GM21825 (cell line): Measurements from ENCODE around the gene MAPK8.

Experiments used
- ATAC-seq: cut with Tn5 transposase; IDR thresholded peaks from one replicate; pipeline ENCODE4 v1.9.1; 2021; ENCODE audit warnings: mild to moderate bottlenecking, moderate library complexity; ENCODE audit not compliant: unreplicated experiment

MAPK8 gene

DNA sequence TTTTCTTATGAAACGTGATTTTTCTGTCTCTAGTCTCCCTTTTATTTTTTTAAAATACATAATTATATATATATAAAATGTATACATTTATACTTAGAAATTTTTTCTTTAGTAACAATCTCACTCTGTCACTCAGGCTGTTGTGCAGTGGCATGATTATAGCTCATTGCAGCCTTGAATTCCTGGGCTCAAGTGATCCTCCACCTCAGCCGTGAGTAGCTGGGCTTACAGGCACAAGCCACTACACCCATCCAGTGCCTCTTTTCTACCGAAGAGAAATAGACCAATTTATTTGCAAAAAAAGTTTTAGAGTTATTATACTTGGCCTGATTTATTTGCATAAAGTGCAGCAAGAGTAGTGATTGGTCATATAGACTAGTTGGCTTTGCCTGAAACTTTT is 72.2 kb downstream of the MAPK8 start:
- no peak for ATAC-seq

- ATAC-seq: no peak
Measured at GRCh38 chr10:48381971-48382370, 75.5 kb downstream of the MAPK8 start.

DNA sequence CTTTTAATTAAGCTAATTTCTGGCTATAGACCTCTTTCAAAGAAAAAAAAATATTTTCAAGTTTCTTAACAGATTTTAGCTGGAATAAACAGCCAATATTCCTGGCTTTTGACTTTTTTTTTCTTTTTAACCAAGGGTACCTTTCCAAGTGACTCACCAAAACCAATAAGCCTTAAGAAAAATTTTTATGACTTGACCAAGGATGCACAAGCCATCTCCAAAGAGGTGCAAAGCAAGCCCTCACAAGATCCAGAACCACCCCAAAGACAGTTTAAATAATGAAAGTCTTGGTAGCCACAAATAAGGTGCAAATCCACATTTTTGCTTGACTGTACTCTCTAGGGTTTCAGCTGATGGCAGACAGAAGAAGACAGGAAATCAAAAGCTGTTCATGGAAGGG is 76.5 kb downstream of the MAPK8 start:
- ATAC-seq: no peak

- ATAC-seq: no peak
Measured at GRCh38 chr10:48383393-48383792, 76.9 kb downstream of the MAPK8 start.

DNA sequence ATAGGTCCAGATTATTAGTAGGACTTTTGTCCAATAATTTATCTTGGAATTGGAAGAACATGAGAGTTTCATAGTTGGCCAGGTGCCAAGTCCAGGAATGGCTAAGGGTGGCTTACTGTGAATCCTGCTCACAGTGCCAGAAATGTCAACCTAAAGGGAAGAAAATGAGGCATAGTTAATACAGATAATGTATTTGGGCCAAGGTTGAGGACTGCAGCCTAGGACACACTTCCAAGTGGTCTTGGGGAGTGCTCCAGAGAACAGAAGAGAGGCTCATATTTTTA is 78.2 kb downstream of the MAPK8 start:
- no peak for ATAC-seq

- ATAC-seq: no peak
Measured at GRCh38 chr10:48389272-48389671, 82.8 kb downstream of the MAPK8 start.

GRCh38 chr10:48389846-48390557 is 83.5 kb downstream of the MAPK8 start:
- no peak for ATAC-seq

GRCh38 chr10:48390558-48390871 is 84.0 kb downstream of the MAPK8 start:
- ATAC-seq: no peak

- ATAC-seq: peak; percentile 63
Measured at GRCh38 chr10:48390933-48391845, 84.7 kb downstream of the MAPK8 start.

GRCh38 chr10:48391994-48392393 is 85.5 kb downstream of the MAPK8 start:
- ATAC-seq: no peak

GRCh38 chr10:48398261-48398660 is 91.8 kb downstream of the MAPK8 start:
- no peak for ATAC-seq

- ATAC-seq: no peak
Measured at GRCh38 chr10:48399056-48399541, 92.6 kb downstream of the MAPK8 start.

- ATAC-seq: no peak
Measured at GRCh38 chr10:48399551-48399950, 93.1 kb downstream of the MAPK8 start.

GRCh38 chr10:48400129-48400849 is 93.8 kb downstream of the MAPK8 start:
- ATAC-seq: no peak

DNA sequence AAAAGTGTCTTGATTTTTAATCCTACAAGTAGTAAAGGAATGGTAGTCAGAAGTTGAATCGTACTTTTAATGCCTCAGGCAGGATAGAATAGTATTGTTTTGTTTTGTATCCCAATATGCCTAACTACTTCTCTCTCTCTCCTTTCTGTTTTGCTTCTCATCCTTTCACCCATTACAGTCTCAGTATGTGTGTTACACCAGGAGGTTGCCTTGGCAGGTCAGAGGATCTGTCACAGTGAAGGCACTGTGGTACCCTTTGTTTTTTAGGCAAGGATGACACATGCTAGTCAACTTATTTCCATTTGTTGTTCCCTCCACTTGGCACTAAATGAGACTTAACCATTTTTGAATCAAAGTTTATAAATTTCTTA is 94.4 kb downstream of the MAPK8 start:
- no peak for ATAC-seq

DNA sequence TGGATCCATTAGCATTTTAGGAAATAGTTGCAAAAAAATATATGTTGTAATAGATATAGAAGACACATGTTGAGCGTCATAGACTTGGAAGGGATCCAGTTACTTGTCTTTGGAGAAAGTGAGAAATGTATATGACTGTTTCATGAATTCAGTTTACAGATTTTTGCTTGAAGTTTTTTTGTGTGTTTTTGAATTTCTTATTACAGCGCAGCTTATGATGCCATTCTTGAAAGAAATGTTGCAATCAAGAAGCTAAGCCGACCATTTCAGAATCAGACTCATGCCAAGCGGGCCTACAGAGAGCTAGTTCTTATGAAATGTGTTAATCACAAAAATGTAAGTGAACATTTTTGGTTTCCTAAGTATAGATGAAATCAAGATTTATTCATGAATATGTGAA is 98.2 kb downstream of the MAPK8 start:
- ATAC-seq: no peak

GRCh38 chr10:48406204-48406603 is 99.7 kb downstream of the MAPK8 start:
- ATAC-seq: no peak

DNA sequence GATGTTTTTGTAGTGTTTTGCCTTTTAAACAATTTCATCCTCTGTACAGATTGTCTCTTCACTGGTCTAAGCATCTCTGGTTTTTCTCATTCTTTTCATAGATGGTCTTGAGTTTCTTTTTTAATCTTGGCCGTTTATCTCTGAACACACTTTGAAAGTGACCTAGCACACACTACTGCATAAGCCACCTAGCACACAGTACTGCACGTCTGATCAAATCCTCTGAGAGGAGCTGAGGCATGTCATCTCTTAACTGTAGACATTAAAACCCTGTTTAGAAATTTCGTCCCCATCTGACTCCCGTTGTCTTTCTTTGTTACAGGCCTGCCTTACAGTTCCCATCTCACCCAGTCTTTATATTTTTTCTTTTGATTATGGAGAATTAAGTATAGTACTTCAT is 100.2 kb downstream of the MAPK8 start:
- no peak for ATAC-seq

DNA sequence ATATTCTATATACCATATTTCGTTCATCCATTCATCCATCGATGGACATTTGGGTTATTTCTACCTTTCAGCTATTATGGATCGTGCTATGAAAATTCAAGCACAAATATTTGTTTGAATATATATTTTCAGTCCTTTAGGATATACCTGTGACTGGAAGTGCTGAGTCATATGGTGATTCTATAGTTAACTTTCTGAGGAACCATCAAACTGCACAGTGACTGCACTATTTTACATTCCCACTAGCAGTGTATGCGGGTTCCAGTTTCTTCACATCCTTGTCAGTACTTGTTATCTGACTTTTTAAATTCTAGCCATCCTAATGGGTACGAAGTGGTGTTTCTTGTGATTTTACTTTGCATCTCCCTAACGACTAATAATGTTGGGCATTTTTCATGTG is 104.0 kb downstream of the MAPK8 start:
- ATAC-seq: no peak

DNA sequence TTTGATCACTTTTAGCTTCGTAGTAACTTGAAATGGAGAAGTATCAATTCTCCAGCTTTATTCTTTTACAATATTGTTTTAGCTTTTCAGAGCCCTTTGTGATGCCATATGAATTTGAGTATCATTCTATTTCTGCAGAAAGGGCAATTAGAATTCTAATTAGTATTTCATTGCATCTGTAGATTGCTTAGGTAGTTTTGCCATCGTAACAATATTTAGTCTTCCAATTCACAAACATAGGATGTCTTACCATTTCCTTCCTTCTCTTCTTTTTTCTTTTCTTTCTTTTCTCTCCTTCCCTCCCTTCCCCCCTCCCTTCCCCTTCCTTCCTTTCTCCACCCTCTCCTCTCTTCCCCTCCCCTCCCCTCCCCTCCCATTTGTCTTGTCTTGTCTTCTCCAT is 105.0 kb downstream of the MAPK8 start:
- no peak for ATAC-seq

GRCh38 chr10:48412081-48412480 is 105.6 kb downstream of the MAPK8 start:
- ATAC-seq: no peak

GRCh38 chr10:48412933-48413332 is 106.5 kb downstream of the MAPK8 start:
- ATAC-seq: no peak
